Adrenal gland (tissue), 12 donors: ENCODE measurements around the gene MUC5B. TPM values are rescaled to one million over a fixed set of nuclear protein-coding genes. Genes with fewer than 3 reads are reported as not detected.

Source experiments
- DNase-seq, 7 donors: peaks; one replicate each; pipeline ENCODE4 v3.0.0-alpha.2; 2019 to 2020
- H3K27ac ChIP-seq, 5 donors: fragments of 200-600 bp; sonication (generic) in 4 of 5; 1 replicate in 3 of 5; 2 replicates in 2 of 5; pipeline versions ENCODE4 v1.5.1 to v1.8.0; 2016 to 2020; ENCODE audit warnings: mild to moderate bottlenecking in 1 of 5
- H3K27me3 ChIP-seq: fragments of 200-600 bp; 2 replicates; pipeline ENCODE4 v1.8.0; 2021
- H3K36me3 ChIP-seq, 2 donors: fragments of 200-600 bp; replicated peaks in 1 of 2; 1 replicate in 1 of 2; 2 replicates in 1 of 2; pipeline versions ENCODE4 v1.5.1 to v1.8.0; 2018 to 2022
- H3K4me1 ChIP-seq, 2 donors: fragments of 200-600 bp; replicated peaks in 1 of 2; 1 replicate in 1 of 2; 2 replicates in 1 of 2; pipeline versions ENCODE4 v1.5.1 to v1.8.0; 2018 to 2021
- H3K4me3 ChIP-seq, 4 donors: fragments of 200-600 bp; sonication (generic) in 3 of 4; one replicate each; pipeline ENCODE4 v1.5.1; 2016 to 2018
- H3K9me3 ChIP-seq, 3 donors: fragments of 200-600 bp; sonication (generic) in 1 of 3; replicated peaks in 1 of 3; 1 replicate in 2 of 3; 2 replicates in 1 of 3; pipeline versions ENCODE4 v1.5.1 to v1.8.0; 2016 to 2021
- CTCF ChIP-seq, 6 experiments: fragments of 450-650 bp in 4 of 6; fragments of 200-600 bp in 2 of 6; sonication (generic) in 1 of 6; IDR thresholded peaks; 1 replicate in 5 of 6; 2 replicates in 1 of 6; pipeline versions ENCODE4 v1.5.1 to v1.8.0; 2016 to 2021; ENCODE audit warnings: antibody characterized with exemption in 6 of 6, mild to moderate bottlenecking in 2 of 6, moderate library complexity in 1 of 6
- POLR2A ChIP-seq, 2 donors: fragments of 450-650 bp; IDR thresholded peaks; one replicate each; pipeline ENCODE4 v1.6.1; 2017; ENCODE audit warnings: antibody characterized with exemption in 2 of 2, mild to moderate bottlenecking in 2 of 2, moderate library complexity in 1 of 2
- WGBS, 4 donors: extraction: QIAGEN DNeasy Blood & Tissue Kit in 2 of 4; methylation state at CpG; one replicate each; pipeline versions ENCODE4 v1.1.5 to v1.1.7; 2013 to 2017; 5-methylcytosine and 5-hydroxymethylcytosine counted together
- intact Hi-C, 2 donors: fragments of 100-400 bp; cut with DNase I; formaldehyde crosslinking; loops; one replicate each; pipeline versions ENCODE4 v1.14.1 to v1.15.0; 2022 to 2023
- polyA plus RNA-seq, 3 donors: library from polyadenylated mRNA; stranded (reverse); fragments of 200-250 nt in 2 of 3; fragments of 350-450 nt in 1 of 3; fragmentation: Illumina TruSeq in 1 of 3; extraction: RNeasy Lipid Tissue Mini Kit (QIAGEN cat#74804) in 1 of 3; gene quantifications; one replicate each; pipeline ENCODE4 v1.2.3, GENCODE V29; 2013 to 2014
- total RNA-seq, 9 donors: library from RNA; depleted of rRNA in 4 of 9; stranded (reverse); fragments of >200 nt in 4 of 9; fragments of 120-200 nt in 1 of 9; fragmentation: NEBNext Ultra II Directional in 1 of 9; extraction: Animal tissue kit (Norgen Biotek cat#: 25700) in 1 of 9; gene quantifications; one replicate each; pipeline versions ENCODE4 v1.1.0 to v1.2.4, GENCODE V29; 2013 to 2023
- donor health status: healthy with polysubstance abuse.
- donor health status: Bipolar disorder and iron deficiency.
- donor health status: DM: yes; HTN: yes; CAD: no.
- donor health status: DM: no; HTN: no; CAD: no.
- donor health status: DM: no; HTN: no; CAD: no.
- donor health status: DM: yes; HTN: yes; CAD: no.

Gene MUC5B
- total and polyA plus RNA-seq, 12 donors: under 0.01 to 0.95 (median 0.70) TPM; not detected in 7

- no peak for DNase-seq
- TF ChIP-seq POLR2A (IDR thresholded peaks at IDR 0.05) (no peak), CTCF (IDR thresholded peaks at IDR 0.05) (no peak)
- Histone ChIP-seq H3K27me3 (no peaks in the 10 kb centered on the region), H3K27ac (no peak overlapping the region), H3K4me3 (no peak overlapping the region), H3K9me3 (no peaks in the 10 kb centered on the region), H3K4me1 (no peaks in the 10 kb centered on the region), H3K36me3 (peaks cover 0 to 45% of the 10 kb centered on the region in 2 donors)
- intact Hi-C loops: no loop called here
- 88 to 92% (median 89%) methylated on average over 12 to 32 of the region's 32 CpGs for WGBS, 4 donors
Measured at GRCh38 chr11:1276041-1276790, 53.4 kb downstream of the MUC5B start.

- intact Hi-C loops: no loop called here
- no peak overlapping the region for H3K27ac ChIP-seq
- no peak overlapping the region for H3K4me3 ChIP-seq
- DNase-seq: no peak
- WGBS, 4 donors: 94 to 95% (median 94%) methylated on average over 26 to 37 of the region's 37 CpGs
- H3K9me3 ChIP-seq: no peaks in the 10 kb centered on the region
- TF ChIP-seq CTCF (IDR thresholded peaks at IDR 0.05): no peak
- no peak for TF ChIP-seq POLR2A (IDR thresholded peaks at IDR 0.05)
- H3K4me1 ChIP-seq: no peaks in the 10 kb centered on the region
- H3K27me3 ChIP-seq: no peaks in the 10 kb centered on the region
- H3K36me3 ChIP-seq: peaks cover 0 to 53% of the 10 kb centered on the region in 2 donors
Measured at GRCh38 chr11:1276866-1277615, 54.2 kb downstream of the MUC5B start.

GRCh38 chr11:1277936-1278512 lies 55.2 kb downstream of the MUC5B start:
- WGBS, 4 donors: 92 to 97% (median 93%) methylated on average over 8 to 27 of the region's 27 CpGs
- TF ChIP-seq CTCF (IDR thresholded peaks at IDR 0.05): no peak
- no peak for TF ChIP-seq POLR2A (IDR thresholded peaks at IDR 0.05)
- no peaks in the 10 kb centered on the region for H3K27me3 ChIP-seq
- H3K4me1 ChIP-seq: no peaks in the 10 kb centered on the region
- H3K9me3 ChIP-seq: no peaks in the 10 kb centered on the region
- DNase-seq: no peak
- no peak overlapping the region for H3K27ac ChIP-seq
- no peak overlapping the region for H3K4me3 ChIP-seq
- intact Hi-C loops: no loop called here
- peaks cover 0 to 58% of the 10 kb centered on the region in 2 donors for H3K36me3 ChIP-seq
